HG03575 (cell line): ENCODE measurements around the gene CDK5RAP2.
"Not testable (repeated sequence)": the region's sequence is repeated elsewhere in the genome, so short reads cannot be mapped to it uniquely, and the experiment has no call there.

Experiments
- ATAC-seq: cut with Tn5 transposase; IDR thresholded peaks from one replicate; pipeline ENCODE4 v1.9.1; 2021; ENCODE audit not compliant: unreplicated experiment, insufficient number of reproducible peaks, low FRiP score; ENCODE audit errors: extremely low read depth

Gene CDK5RAP2

DNA sequence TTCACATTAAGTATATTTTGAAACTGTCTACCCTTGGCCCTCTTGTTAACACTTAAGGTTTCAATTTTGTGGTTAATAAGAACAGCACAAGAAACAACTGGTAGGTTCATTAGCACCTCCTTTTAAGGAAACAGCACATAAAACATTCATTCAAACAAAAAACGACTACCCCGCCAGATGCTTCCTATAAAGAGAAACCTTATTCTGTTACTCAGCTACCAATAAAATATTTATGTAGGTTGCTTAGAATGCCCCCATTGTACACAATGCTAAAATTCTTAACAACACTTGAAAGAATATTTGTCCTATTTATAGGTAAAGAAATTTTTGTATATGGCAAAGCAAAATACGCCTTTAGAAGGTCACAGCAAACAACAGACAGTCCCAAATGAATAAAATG lies 23.2 kb downstream of the CDK5RAP2 start:
- no peak for ATAC-seq

GRCh38 chr9:120555839-120556238 lies 24.1 kb downstream of the CDK5RAP2 start:
- ATAC-seq, result no peak

DNA sequence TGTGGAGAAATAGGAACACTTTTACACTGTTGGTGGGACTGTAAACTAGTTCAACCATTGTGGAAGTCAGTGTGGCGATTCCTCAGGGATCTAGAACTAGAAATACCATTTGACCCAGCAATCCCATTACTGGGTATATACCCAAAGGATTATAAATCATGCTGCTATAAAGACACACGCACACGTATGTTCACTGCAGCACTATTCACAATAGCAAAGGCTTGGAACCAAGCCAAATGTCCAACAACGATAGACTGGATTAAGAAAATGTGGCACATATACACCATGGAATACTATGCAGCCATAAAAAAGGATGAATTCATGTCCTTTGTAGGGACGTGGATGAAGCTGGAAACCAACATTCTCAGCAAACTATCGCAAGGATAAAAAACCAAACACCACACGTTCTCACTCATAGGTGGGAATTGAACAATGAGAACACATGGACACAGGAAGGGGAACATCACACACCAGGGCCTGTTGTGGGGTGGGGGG lies 27.7 kb downstream of the CDK5RAP2 start:
- ATAC-seq, result not testable (repeated sequence)

GRCh38 chr9:120545701-120546550 lies 34.0 kb downstream of the CDK5RAP2 start:
- no peak for ATAC-seq

GRCh38 chr9:120544441-120544840 lies 35.5 kb downstream of the CDK5RAP2 start:
- ATAC-seq, result no peak

- ATAC-seq, result no peak
These were observed 37.1 kb downstream of the CDK5RAP2 start for GRCh38 chr9:120542701-120543490.

- no peak for ATAC-seq
These were observed 38.0 kb downstream of the CDK5RAP2 start for GRCh38 chr9:120541921-120542320.

DNA sequence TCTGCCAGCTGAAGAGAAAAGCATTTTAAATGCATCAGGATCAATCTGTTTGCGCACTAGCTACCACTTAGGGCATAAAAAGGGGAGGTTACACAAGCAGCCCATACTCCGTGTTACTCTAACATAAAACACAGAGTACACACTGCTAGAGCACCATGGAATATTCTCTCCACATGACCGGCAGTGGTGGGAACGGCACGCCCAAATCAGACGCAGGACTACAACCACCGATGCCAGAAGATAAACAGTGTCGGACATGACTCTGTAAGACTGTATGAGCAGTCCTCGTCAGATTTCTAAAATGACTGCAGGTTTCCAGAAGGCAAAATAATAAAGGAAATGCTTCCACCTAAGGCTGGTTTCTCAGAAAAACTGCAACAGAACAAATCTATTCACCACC lies 40.0 kb downstream of the CDK5RAP2 start:
- ATAC-seq, result no peak

DNA sequence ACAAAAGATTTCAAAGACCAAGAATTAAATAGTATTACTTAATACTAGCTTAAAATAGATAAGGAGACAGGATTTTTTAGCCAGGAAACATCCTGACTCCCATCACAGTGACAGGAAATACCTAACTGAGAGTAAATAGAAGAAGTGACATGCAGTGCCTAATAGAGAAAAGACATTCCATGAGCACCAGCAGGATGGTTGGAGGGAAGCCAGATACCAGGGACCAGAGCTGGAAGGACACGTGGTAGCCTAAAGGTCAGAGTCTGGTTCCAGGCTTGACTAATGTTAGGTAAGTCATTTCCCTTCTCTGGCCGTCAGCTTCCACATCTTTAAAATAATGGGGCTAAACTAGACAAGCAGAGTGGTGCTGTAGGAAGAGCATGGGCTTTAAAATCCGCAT lies 41.6 kb downstream of the CDK5RAP2 start:
- no peak for ATAC-seq

GRCh38 chr9:120536949-120537640 lies 42.9 kb downstream of the CDK5RAP2 start:
- no peak for ATAC-seq

- no peak for ATAC-seq
These were observed 43.9 kb downstream of the CDK5RAP2 start for GRCh38 chr9:120536094-120536493.

DNA sequence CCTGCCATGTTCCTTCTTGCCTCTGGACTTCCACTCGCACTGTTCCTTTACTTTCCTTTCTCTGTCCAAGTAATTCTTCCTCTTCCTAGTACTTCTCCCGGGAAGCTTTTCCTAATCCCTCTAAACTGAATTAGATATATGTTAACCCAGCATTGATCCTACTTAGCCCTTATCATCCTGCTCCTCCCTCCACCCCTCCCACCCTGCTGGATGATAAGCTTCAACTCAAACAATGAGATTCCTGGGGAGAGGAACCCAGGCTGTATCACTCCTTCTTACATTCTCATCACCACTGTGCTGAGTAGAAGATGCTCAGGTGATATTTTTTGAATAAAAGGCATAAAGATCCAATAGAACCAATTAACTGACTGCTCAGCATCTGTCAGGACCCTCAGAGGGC lies 45.7 kb downstream of the CDK5RAP2 start:
- no peak for ATAC-seq

DNA sequence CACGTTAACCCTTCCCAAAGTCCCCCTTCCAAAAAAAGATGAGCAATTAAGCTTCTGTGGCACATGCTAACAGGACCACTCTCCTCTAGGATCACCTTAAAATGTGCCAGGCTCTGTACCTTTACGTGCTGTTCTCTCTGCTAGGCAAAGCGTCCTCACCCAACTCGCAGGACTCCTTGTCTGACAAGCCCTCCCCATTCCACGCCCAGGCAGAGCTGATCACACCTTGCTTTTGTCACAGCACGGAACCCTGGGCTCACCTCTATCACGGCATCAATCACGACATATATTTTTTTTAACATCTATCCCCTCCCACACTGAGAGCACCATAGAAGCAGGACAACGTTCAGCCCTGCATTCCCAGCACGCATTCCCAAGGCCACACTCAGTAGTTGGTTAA lies 47.1 kb downstream of the CDK5RAP2 start:
- no peak for ATAC-seq

GRCh38 chr9:120532475-120532874 lies 47.5 kb downstream of the CDK5RAP2 start:
- no peak for ATAC-seq

- ATAC-seq, result no peak
These were observed 48.2 kb downstream of the CDK5RAP2 start for GRCh38 chr9:120531683-120532300.

DNA sequence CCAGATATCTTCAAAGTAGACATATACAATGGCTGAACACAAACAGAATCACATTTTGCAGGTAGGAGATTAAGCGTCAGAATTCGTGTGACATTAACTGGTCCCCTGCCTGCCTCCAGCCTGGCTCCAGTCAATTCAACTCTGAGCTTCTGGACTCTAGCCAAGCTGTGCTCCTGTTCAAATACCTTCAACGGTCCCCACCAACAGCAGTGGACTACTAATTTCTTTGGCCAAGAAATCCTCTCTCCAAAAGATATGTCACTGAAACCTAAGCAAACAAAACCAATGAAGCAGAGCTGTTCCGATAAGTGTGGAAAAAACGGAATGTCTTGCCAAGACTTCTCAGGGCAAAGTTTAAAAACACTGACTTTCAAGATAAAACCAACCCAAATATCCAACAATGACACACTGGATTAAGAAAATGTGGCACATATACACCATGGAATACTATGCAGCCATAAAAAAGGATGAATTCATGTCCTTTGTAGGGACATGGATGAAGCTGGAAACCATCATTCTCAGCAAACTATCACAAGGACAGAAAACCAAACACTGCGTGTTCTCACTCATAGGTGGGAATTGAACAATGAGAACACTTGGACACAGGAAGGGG lies 49.6 kb downstream of the CDK5RAP2 start:
- ATAC-seq, result not testable (repeated sequence)

DNA sequence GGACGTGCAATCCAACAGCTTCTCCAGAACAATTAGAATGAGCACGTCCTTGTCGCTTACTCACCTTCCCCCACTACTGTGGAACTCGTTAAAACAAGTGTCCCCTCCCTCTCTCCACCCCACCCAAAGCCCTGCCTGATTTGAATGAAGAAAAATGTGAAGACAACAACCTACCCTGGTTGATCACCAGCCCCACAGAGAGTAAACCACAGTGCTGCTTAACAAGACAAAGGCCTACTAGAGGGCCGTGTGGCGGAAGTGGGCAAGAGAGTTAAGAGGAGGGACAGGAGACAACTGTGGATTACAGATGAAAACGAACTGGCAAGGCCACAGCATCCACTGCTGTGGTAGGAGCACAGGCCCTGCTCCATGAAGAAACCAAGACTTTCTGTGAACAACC lies 51.1 kb downstream of the CDK5RAP2 start:
- no peak for ATAC-seq

DNA sequence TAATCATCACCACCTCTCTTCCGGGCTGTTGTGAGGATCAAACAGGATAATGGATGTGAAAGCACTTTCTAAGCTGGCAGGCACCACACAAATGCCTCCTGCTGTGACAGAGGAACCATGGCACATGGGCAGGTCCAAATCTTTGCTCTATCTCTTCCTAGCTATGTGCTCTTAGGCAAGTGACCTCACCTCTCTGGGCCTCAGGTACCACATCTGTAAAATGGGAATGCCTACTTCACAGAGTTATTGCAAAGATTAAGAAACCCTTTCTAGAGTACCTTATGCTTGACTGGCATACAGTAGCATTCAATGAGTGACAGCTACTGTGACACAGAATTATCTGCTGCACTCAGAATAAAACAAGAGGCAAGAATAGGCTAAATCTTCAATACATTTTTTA lies 51.6 kb downstream of the CDK5RAP2 start:
- no peak for ATAC-seq

DNA sequence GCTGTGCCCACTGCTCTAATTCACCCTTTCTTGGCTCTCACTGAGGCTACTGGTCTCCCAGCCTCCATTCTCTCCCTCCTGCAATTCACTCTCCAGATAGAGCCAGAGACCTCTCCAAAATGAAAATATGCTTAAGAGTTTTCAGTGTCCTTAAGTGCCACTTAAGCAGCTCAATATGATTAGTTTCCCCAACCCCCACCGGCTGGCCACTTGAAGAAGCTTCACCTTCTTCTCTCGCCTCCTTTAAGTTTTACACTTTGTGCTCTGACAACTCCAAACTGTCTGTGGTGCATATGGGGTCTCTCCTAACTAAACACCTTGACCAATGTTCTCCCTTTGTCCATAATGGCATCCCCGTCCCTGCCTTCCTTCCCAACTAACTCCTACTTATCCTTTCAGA lies 53.4 kb downstream of the CDK5RAP2 start:
- ATAC-seq, result no peak
